Adrenal gland (tissue), 12 donors: ENCODE data around the gene LIM2. TPM values are rescaled to one million over a fixed set of nuclear protein-coding genes. Genes with fewer than 3 reads are reported as not detected.
A peak's percentile ranks its signal among the peaks of the same experiment; 100 is the strongest.

Source experiments
- DNase-seq, 7 donors: peaks; one replicate each; pipeline ENCODE4 v3.0.0-alpha.2; 2019 to 2020
- H3K27ac ChIP-seq, 5 donors: fragments of 200-600 bp; sonication (generic) in 4 of 5; 1 replicate in 3 of 5; 2 replicates in 2 of 5; pipeline versions ENCODE4 v1.5.1 to v1.8.0; 2016 to 2020; ENCODE audit warnings: mild to moderate bottlenecking in 1 of 5
- H3K27me3 ChIP-seq: fragments of 200-600 bp; 2 replicates; pipeline ENCODE4 v1.8.0; 2021
- H3K36me3 ChIP-seq, 2 donors: fragments of 200-600 bp; replicated peaks in 1 of 2; 1 replicate in 1 of 2; 2 replicates in 1 of 2; pipeline versions ENCODE4 v1.5.1 to v1.8.0; 2018 to 2022
- H3K4me1 ChIP-seq, 2 donors: fragments of 200-600 bp; replicated peaks in 1 of 2; 1 replicate in 1 of 2; 2 replicates in 1 of 2; pipeline versions ENCODE4 v1.5.1 to v1.8.0; 2018 to 2021
- H3K4me3 ChIP-seq, 4 donors: fragments of 200-600 bp; sonication (generic) in 3 of 4; one replicate each; pipeline ENCODE4 v1.5.1; 2016 to 2018
- H3K9me3 ChIP-seq, 3 donors: fragments of 200-600 bp; sonication (generic) in 1 of 3; replicated peaks in 1 of 3; 1 replicate in 2 of 3; 2 replicates in 1 of 3; pipeline versions ENCODE4 v1.5.1 to v1.8.0; 2016 to 2021
- POLR2A ChIP-seq, 2 donors: fragments of 450-650 bp; IDR thresholded peaks; one replicate each; pipeline ENCODE4 v1.6.1; 2017; ENCODE audit warnings: antibody characterized with exemption in 2 of 2, mild to moderate bottlenecking in 2 of 2, moderate library complexity in 1 of 2
- WGBS, 4 donors: extraction: QIAGEN DNeasy Blood & Tissue Kit in 2 of 4; methylation state at CpG; one replicate each; pipeline versions ENCODE4 v1.1.5 to v1.1.7; 2013 to 2017; 5-methylcytosine and 5-hydroxymethylcytosine counted together
- intact Hi-C, 2 donors: fragments of 100-400 bp; cut with DNase I; formaldehyde crosslinking; loops; one replicate each; pipeline versions ENCODE4 v1.14.1 to v1.15.0; 2022 to 2023
- polyA plus RNA-seq, 3 donors: library from polyadenylated mRNA; stranded (reverse); fragments of 200-250 nt in 2 of 3; fragments of 350-450 nt in 1 of 3; fragmentation: Illumina TruSeq in 1 of 3; extraction: RNeasy Lipid Tissue Mini Kit (QIAGEN cat#74804) in 1 of 3; gene quantifications; one replicate each; pipeline ENCODE4 v1.2.3, GENCODE V29; 2013 to 2014
- total RNA-seq, 9 donors: library from RNA; depleted of rRNA in 4 of 9; stranded (reverse); fragments of >200 nt in 4 of 9; fragments of 120-200 nt in 1 of 9; fragmentation: NEBNext Ultra II Directional in 1 of 9; extraction: Animal tissue kit (Norgen Biotek cat#: 25700) in 1 of 9; gene quantifications; one replicate each; pipeline versions ENCODE4 v1.1.0 to v1.2.4, GENCODE V29; 2013 to 2023
- TF ChIP-seq, protein P1 (sequence below), 6 experiments: fragments of 450-650 bp in 4 of 6; fragments of 200-600 bp in 2 of 6; sonication (generic) in 1 of 6; IDR thresholded peaks; 1 replicate in 5 of 6; 2 replicates in 1 of 6; pipeline versions ENCODE4 v1.5.1 to v1.8.0; 2016 to 2021; ENCODE audit warnings: antibody characterized with exemption in 6 of 6, mild to moderate bottlenecking in 2 of 6, moderate library complexity in 1 of 6
- donor health status: healthy with polysubstance abuse.
- donor health status: Bipolar disorder and iron deficiency.
- donor health status: DM: yes; HTN: yes; CAD: no.
- donor health status: DM: no; HTN: no; CAD: no.
- donor health status: DM: no; HTN: no; CAD: no.
- donor health status: DM: yes; HTN: yes; CAD: no.

LIM2 gene
- total and polyA plus RNA-seq, 12 donors, result not detected

GRCh38 chr19:51342631-51343569 lies 44.9 kb downstream of the LIM2 start:
- Histone ChIP-seq H3K36me3 (peaks cover 0 to 27% of the 10 kb centered on the region in 2 donors), H3K4me1 (peaks cover 7 to 14% of the 10 kb centered on the region in 2 donors), H3K9me3 (no peaks in the 10 kb centered on the region), H3K27ac (no peak overlapping the region), H3K27me3 (no peaks in the 10 kb centered on the region), H3K4me3 (no peak overlapping the region)
- intact Hi-C loops, result no loop called here
- no peak for DNase-seq
- WGBS, 4 donors, result 49 to 57% (median 55%) methylated on average over 9 of the region's 9 CpGs
- TF ChIP-seq, protein P1, sequence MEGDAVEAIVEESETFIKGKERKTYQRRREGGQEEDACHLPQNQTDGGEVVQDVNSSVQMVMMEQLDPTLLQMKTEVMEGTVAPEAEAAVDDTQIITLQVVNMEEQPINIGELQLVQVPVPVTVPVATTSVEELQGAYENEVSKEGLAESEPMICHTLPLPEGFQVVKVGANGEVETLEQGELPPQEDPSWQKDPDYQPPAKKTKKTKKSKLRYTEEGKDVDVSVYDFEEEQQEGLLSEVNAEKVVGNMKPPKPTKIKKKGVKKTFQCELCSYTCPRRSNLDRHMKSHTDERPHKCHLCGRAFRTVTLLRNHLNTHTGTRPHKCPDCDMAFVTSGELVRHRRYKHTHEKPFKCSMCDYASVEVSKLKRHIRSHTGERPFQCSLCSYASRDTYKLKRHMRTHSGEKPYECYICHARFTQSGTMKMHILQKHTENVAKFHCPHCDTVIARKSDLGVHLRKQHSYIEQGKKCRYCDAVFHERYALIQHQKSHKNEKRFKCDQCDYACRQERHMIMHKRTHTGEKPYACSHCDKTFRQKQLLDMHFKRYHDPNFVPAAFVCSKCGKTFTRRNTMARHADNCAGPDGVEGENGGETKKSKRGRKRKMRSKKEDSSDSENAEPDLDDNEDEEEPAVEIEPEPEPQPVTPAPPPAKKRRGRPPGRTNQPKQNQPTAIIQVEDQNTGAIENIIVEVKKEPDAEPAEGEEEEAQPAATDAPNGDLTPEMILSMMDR (IDR thresholded peaks at IDR 0.05), result no peak
- no peak for TF ChIP-seq POLR2A (IDR thresholded peaks at IDR 0.05)

DNA sequence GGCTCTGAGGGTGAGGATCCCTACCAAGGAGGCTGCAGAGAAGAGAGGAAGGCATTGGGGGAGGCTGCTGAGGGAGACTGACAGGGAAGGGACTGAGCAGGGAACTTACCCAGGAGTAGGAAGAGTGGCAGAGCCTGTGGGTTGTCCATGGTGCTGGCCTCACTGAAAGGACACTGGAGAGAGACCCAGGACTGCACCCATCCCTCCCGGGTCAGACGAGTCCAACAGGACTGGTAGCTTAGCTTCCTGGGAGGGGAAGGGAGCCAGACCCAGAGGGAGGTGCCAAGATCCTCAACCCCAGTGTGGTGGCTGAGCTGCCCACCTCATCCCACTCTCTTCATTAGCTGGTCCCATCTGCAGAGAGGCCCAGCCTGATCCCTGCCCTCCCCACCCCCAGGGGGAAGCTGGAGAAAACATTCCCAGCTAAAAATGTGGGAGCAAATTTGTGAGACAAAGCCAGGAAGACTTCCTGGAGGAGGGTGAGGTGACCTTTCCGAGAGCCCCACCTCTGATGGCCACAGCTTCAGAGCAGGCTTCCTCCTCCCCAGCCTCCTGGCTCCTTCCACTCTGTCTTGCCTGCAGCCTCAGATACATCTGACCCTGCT lies 45.7 kb downstream of the LIM2 start, which contains the start of gene VSIG10L:
Gene VSIG10L, minus strand, starts transcription at position 164 of the 605 bp plus-strand sequence. Its CDS starts 15 bp downstream, at position 149.
- Histone ChIP-seq H3K27ac (no peak within 1 kb of the TSS), H3K4me3 (no peak within 1 kb of the TSS), H3K27me3 (no peaks in the 10 kb centered on the region), H3K36me3 (peaks cover 0 to 20% of the 10 kb centered on the region in 2 donors), H3K9me3 (no peaks in the 10 kb centered on the region), H3K4me1 (peaks cover 7 to 14% of the 10 kb centered on the region in 2 donors)
- no peak for DNase-seq
- TF ChIP-seq, protein P1 (IDR thresholded peaks at IDR 0.05), result no peak
- no peak for TF ChIP-seq POLR2A (IDR thresholded peaks at IDR 0.05)
- WGBS, 4 donors, result 44 to 78% (median 63%) methylated on average over 1 to 3 of the region's 3 CpGs
- intact Hi-C loops, result no loop called here

DNA sequence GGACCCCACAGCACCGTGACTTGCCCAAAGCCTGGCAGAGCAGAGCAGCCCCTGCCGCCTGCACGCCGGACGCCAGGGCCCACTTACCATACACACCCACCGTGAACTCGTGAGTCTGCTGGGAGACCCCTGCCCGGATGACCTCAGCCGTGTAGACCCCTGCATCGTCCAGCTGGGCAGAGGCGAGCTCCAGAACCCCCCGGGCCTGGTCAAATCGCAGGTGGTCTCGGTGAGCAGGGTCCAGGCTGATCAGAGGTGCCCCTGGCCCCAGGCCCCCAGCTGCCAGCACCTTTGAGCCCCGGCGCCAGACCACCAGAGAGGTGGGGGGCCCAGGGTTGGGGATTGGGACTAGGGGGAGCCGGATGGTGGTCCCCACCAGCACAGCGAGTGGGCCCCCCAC lies 46.7 kb downstream of the LIM2 start:
- no peak overlapping the region for H3K27ac ChIP-seq
- H3K4me1 ChIP-seq, result peaks cover 7 to 14% of the 10 kb centered on the region in 2 donors
- TF ChIP-seq, protein P1 (IDR thresholded peaks at IDR 0.05), result no peak
- no peak for TF ChIP-seq POLR2A (IDR thresholded peaks at IDR 0.05)
- H3K4me3 ChIP-seq, result no peak overlapping the region
- H3K9me3 ChIP-seq, result no peaks in the 10 kb centered on the region
- H3K36me3 ChIP-seq, result peaks cover 0 to 10% of the 10 kb centered on the region in 2 donors
- H3K27me3 ChIP-seq, result no peaks in the 10 kb centered on the region
- intact Hi-C loops, result no loop called here
- DNase-seq, result peak in 1 of 7 donors; percentile 40
- WGBS, 4 donors, result 92 to 94% (median 93%) methylated on average over 7 to 18 of the region's 18 CpGs
